ENCODE measurements around the gene APOD.
"Not testable (repeated sequence)": the region's sequence is repeated elsewhere in the genome, so short reads cannot be mapped to it uniquely, and the experiment has no call there.

APOD gene

DNA sequence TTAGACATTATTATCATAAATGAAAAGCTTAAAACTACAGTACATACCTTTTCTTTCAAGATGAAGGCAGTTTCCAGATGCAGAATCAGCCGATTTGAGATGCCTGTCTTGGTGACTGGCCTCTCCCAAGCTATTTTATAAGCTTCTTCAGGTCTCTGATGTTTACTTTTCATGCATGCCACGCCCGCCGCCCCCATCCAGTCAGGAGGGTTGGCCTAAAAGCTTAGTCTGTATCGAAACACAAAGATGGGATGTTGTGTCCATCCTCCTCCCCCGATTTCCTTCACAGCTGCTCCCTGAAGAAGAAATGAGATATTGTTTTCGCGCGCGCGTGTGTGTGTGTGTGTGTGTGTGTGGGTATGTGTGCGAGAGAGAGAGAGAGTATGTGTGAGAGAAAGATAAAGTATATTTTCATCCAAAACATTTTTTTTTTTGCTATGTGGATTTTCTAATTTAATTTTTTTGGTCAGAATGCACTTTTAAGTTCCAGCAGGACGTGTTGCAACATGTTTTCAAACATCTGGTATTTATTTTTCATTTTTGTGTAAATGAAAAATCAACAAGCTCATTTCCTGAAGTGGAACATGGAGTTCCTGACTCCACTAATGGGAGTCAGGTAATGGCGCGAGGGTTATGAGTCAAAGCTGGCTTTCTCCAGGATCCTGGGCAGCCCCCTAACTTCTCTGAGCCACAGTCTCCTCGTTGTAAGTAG lies at the start of gene APOD:
Gene APOD (minus strand): TSS at position 110 of the 712 bp plus-strand sequence. CDS start 4,479 bp downstream, outside the sequence.
- Histone ChIP-seq H3K9me3 (ENCODE audit: control insufficient read depth, insufficient read depth, low read length) (0 out of 2 replicates have a peak, but pooled peaks cover 2% of the 10 kb centered on the region), H3K36me3 (ENCODE audit: insufficient read depth, low read length) (no peaks in the 10 kb centered on the region), H3K4me1 (ENCODE audit: insufficient read depth, low read length) (no peaks in the 10 kb centered on the region; the same call in 1 of the 2 replicates), H3K9ac (ENCODE audit: low read depth, low read length) (no peak within 1 kb of the TSS)

DNA sequence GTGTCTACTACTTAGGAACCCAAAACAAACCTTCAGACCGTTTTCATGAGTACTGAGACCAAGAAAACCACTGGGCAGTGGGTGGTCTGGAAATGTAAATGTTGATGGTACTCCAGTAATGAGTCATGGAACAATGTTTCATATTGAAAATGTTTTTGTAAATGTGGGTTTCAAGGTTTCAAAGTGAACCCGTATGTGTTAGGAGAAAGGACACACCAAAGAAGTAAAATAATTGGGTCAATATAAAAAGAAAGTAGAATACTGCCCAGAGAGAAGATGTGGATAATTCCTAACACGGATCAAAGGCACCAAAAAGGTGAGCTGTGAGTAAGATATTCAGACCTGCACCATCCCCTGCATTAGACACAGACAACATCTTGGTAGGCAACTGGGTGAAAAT lies 49.6 kb upstream of the APOD start:
- not testable (repeated sequence) for H3K9me3 ChIP-seq (ENCODE audit: control insufficient read depth, insufficient read depth, low read length); H3K36me3 ChIP-seq (ENCODE audit: insufficient read depth, low read length); H3K9ac ChIP-seq (ENCODE audit: low read depth, low read length); H3K4me1 ChIP-seq (ENCODE audit: insufficient read depth, low read length)

DNA sequence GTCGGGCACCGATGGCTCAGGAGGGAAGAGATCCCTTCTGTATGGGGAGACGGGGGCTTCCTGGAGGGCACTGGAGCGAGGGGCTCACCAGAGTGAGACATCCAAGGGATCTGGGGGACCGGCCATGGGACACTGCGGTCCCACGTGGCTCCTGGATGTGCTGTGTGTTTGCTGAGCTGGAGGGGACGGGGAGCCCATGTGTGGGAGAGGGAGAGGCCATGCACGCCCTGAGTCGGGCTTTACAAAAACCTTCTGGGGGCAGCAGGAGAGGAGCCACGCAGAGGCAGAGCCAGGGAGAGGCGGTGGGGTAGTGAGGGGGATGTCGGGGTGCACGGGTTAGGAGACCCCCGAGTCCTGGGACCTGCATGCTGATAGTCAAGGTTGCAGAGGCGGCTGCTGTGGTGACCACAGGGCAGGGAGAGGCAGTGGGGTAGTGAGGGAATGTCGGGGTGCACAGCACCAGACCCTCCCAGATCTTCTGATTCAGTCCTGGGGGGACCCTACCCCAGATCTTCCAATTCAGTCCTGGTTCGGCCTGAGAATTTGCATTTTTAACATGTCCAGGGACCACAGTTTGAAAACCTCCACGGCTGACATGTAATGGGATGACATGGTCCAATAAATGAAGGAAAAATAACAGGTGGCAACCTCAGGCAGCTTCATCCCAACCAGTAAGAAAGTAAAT lies 48.9 kb upstream of the APOD start:
- H3K9ac ChIP-seq (ENCODE audit: low read depth, low read length); H3K4me1 ChIP-seq (ENCODE audit: insufficient read depth, low read length); H3K36me3 ChIP-seq (ENCODE audit: insufficient read depth, low read length); H3K9me3 ChIP-seq (ENCODE audit: control insufficient read depth, insufficient read depth, low read length): not testable (repeated sequence)

DNA sequence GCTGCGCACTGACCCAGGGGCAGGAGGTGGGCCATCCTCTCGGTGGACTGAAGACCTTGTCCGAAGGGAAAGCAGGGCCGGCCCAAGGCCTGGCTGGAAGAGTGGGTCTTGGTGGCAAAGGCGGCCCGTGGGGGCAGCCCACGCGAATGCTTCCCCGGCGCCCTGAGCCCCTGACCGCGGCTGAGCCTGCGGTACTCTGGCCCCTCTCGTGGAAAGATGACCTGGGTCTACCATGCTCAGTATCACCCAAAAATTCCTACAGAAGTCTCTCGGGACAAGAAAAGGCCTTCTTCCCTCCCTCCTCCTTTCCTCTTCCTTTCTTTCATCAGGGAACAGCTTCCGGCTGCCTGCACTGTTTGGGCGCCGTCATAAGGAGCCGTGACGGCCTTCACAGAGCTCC lies 48.3 kb upstream of the APOD start:
- H3K36me3 ChIP-seq (ENCODE audit: insufficient read depth, low read length); H3K9me3 ChIP-seq (ENCODE audit: control insufficient read depth, insufficient read depth, low read length); H3K4me1 ChIP-seq (ENCODE audit: insufficient read depth, low read length); H3K9ac ChIP-seq (ENCODE audit: low read depth, low read length): not testable (repeated sequence)

DNA sequence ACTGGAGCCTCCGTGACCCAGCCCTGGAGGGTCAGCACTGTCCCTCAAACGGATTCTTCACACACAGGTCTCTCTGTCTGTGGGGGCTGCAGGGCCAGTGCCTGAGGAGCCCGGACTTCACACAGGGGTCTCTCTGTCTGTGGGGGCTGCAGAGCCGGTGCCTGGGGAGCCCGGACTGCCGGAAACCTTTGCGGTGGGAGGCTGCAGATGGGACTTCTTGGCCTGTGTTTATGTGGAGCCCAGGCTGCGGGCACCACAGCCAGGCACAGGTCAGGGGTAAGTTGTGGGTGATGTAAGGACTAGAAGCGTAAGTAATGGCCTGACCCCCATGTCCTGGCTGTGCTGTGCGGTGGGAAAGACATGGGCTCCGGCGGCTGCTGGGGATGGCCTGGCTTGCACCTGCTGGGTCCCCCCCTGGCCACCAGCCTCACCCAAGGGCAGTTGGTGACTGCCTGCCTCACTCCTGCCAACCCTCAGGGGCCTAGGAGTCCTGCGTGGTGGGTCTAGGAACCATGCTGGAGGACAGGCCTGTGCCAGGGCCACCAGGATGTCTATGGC lies 47.3 kb upstream of the APOD start:
- not testable (repeated sequence) for H3K36me3 ChIP-seq (ENCODE audit: insufficient read depth, low read length); H3K9ac ChIP-seq (ENCODE audit: low read depth, low read length); H3K4me1 ChIP-seq (ENCODE audit: insufficient read depth, low read length); H3K9me3 ChIP-seq (ENCODE audit: control insufficient read depth, insufficient read depth, low read length)

DNA sequence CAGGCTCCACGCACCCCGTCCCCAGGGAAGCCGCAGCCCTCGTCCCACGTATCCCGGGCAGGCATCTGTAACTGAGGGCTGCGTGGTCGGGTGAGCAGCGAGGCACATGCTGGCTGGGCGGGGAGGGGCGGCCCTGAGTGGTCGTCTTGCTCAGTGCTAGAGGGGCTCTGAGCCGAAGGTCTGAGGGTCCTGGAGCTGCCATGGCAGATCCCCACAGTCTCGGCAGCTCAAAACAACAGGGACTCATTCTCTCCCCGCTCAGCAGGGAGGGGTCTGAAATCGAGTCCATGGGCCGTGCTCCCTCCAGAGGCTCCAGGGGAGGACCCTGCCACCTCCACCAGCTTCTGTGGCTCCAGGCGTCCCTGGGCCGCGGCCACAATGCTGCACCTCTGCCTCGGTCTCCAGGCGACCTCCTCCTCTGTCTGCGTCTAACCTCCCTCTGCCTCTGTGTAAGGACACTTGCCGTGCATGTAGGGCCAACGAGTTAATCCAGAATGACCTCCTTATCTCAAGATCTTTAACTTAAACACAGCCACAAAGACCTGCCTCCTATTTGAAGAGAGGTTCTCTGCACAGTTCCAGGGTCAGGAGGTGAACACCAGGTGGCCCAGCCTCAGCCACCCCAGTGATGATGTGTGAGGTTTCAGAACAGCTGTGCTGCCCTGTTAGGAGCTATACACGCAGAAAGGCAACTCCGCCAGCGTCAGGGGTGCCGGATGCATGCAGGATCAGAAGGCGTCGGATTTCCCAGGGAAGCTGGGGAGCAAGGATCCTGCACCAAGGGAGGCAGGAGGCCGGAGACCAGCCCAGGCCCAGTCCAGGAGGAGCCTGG lies 46.6 kb upstream of the APOD start:
- H3K4me1 ChIP-seq (ENCODE audit: insufficient read depth, low read length); H3K36me3 ChIP-seq (ENCODE audit: insufficient read depth, low read length); H3K9ac ChIP-seq (ENCODE audit: low read depth, low read length); H3K9me3 ChIP-seq (ENCODE audit: control insufficient read depth, insufficient read depth, low read length): not testable (repeated sequence)

DNA sequence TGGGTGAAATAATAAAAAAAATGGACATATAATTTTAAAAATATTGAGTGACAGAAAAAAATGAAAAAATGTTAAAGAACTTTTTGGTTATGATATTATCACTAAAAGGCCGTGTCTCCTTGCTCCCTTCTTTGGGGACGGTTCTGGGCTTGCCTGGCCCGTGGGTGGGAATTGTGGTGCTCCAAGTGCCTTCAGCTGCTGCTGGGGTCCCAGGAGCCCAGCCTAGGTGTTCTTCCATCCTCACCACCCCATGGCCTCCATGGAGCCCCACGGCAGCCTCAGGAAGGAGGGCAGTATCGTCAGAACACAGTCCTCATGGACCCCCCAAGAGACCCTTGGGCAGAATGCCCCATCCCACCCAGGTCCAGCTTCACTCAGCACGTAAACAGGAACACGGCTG lies 45.9 kb upstream of the APOD start:
- not testable (repeated sequence) for H3K9ac ChIP-seq (ENCODE audit: low read depth, low read length); H3K9me3 ChIP-seq (ENCODE audit: control insufficient read depth, insufficient read depth, low read length); H3K36me3 ChIP-seq (ENCODE audit: insufficient read depth, low read length); H3K4me1 ChIP-seq (ENCODE audit: insufficient read depth, low read length)

DNA sequence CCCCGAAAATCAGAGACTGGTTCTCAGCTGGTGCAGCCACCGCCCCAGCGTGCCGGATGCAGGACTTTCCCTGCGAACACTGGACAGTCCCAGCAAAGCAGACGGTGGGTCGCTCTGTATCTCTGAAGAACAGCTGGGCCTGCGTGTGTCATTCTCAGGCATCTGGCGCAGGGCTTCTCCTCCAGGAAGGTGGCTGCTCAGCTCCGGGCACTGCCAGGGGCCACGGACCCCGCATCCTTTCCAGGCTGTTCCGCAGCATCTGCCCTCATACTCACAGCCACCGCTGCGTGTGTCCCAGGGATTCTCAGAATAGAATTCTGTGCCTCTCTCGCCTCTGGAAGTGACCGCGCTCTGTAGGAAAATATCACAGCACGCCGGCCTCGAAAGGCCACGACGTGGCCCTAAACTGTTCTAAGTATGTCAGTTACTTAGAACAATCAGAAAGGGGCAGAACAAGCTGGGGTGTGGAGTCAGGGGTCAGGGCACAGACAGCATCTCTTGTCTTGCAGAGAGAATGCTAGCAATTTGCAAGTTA lies 44.7 kb upstream of the APOD start:
- not testable (repeated sequence) for H3K9ac ChIP-seq (ENCODE audit: low read depth, low read length); H3K4me1 ChIP-seq (ENCODE audit: insufficient read depth, low read length); H3K9me3 ChIP-seq (ENCODE audit: control insufficient read depth, insufficient read depth, low read length); H3K36me3 ChIP-seq (ENCODE audit: insufficient read depth, low read length)

DNA sequence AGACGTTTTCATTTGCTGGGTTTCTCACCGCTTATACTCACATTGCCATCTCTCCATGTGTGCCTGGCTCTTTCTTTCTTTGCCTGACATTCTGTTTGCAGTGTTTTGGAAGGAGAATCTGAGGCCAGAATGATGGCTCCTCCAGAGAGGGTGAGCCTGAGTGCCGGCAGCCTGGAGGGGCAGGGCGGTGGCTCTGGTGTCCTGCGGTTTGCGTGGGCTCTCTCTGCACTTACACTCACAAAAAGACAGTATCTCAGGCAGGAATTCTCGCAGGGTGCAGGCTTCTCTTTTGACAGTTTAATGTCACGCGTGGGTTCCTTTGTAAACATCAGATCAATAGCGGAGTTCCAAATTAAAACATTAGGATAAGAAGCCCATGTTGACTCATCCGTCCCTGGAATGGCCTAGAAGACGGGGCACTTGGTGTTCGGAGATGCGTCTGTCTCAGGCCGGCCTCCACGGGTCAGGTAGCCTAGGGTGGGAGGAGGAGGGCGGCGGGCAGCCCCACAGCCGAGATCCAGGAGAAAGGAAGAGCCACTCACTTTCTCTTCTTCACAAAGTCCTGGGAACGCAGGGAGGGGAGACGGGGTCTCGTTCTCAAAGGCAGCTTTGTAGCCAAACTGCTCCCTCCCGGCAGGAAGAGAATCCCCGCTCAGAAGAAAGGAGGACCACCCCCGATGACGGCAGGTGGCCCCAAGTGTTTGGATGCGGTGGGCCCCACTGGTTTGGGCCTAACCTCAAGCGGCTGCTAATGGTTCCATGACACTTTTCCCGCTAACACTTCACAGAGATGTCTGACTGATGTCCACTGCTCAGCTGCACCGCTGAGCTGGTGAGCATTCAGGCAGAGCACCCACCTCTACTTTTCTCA lies 44.0 kb upstream of the APOD start:
- not testable (repeated sequence) for H3K36me3 ChIP-seq (ENCODE audit: insufficient read depth, low read length); H3K9me3 ChIP-seq (ENCODE audit: control insufficient read depth, insufficient read depth, low read length); H3K4me1 ChIP-seq (ENCODE audit: insufficient read depth, low read length); H3K9ac ChIP-seq (ENCODE audit: low read depth, low read length)

DNA sequence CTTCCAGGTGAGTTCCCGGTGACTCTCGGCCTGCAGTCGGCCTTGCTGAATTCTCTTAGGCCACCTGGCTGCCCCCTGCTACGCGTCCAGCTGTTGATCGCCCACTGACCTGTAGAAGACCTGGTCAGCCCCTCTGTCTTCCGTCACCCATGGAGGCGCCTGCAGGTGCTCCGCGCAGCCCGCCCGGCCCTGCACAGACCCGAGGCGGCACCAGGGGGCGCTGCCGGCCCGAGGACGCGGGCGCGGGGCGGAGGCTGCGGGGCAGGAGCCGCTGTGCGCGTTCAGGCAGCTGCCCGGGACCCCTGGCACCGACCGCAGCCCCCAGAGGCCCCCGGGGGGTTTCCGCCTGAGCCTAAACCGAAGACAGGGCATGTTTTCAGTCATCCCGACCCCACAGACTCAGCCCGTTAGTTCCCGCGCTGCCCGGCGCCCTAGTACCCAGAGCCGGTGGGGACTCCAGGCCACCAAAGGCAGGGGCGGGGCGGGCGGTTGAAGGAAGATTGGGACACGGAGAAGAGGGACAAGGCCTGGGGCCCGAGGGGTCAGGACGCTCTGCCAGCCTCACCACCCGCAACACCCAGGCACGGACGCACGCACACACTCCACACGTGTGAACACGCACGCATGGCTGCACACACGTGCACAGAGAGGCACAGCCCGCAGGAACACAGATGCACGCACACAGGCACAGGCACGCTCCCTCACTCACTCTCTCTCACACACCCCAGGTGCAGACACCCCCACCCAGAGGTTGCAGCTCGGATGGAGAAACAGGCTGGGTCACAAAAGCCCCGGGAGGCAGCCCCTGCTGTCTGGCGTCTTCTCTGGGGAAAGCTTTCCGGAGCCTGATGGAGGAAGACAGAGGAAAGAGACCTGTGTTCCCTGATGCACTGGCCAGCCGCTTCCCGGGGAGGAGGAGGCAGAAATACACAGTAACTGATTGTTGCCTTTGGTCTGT lies 41.1 kb upstream of the APOD start:
- H3K36me3 ChIP-seq (ENCODE audit: insufficient read depth, low read length); H3K4me1 ChIP-seq (ENCODE audit: insufficient read depth, low read length): not testable (repeated sequence)

DNA sequence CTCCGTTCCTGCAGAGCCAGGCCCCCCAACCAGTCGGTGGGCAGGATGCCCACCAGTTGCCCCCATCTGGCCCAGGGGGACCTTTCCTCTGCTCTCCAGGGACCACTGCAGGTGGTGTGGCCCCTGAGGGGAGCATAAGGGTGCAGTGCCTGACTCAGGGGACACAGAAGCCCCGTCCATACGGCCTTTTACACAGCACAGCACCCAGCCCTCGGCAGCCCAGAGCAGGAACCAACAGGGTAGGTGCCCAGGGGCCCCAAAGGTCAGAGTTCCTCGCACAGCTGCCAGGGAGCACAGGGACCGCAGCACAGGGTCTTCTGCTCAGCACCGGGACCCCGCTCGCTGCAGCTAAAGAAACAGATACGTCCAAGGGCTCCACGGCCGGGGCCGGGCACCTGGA lies 40.4 kb upstream of the APOD start:
- H3K9me3 ChIP-seq (ENCODE audit: control insufficient read depth, insufficient read depth, low read length); H3K4me1 ChIP-seq (ENCODE audit: insufficient read depth, low read length); H3K9ac ChIP-seq (ENCODE audit: low read depth, low read length); H3K36me3 ChIP-seq (ENCODE audit: insufficient read depth, low read length): not testable (repeated sequence)

More for the DNA sequence above, 41.1 kb upstream of the APOD start:
- H3K9me3 ChIP-seq (ENCODE audit: control insufficient read depth, insufficient read depth, low read length); H3K9ac ChIP-seq (ENCODE audit: low read depth, low read length): not testable (repeated sequence)

DNA sequence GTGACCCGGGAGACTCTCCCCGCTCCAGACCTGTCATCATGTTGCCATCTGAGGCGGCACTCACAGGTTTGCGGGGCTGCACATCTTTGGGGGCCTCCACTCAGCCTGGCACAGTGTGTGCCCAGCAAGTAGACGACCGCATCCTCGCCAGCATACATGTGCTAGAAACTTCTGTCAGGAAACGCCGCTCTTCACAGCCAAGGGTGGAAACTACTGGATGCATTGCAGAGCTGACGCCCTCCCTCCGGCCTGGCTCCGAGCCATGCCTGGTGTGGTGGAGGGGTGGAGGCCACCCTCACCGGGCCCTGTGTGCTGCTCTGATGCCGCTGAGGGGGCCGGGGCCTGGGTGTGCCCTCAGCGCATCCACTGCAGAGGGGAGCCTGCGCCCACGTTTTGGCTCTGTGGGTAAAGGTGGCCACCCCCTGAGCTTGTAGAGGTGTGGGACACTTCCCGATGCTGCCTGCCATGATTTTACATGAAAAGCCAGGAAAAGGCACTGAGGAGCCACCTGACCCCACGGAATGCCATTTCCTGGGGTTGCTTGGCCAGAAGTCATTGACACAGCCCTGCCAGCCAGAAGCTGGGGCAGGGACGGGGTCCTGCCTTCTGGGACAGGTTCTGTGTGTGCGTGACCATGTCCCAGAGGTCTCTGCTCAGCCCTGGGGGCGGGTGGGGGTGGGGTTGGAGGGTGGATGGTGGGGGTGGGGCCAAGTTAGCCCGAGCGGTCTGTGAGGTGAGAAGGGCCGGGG lies 39.7 kb upstream of the APOD start:
- not testable (repeated sequence) for H3K36me3 ChIP-seq (ENCODE audit: insufficient read depth, low read length); H3K9ac ChIP-seq (ENCODE audit: low read depth, low read length); H3K9me3 ChIP-seq (ENCODE audit: control insufficient read depth, insufficient read depth, low read length); H3K4me1 ChIP-seq (ENCODE audit: insufficient read depth, low read length)
